Vagina (tissue), 2 donors: ENCODE results near the gene MMP24OS.

Experiments used
- CTCF ChIP-seq, 3 experiments: fragments of 450-650 bp in 2 of 3; fragments of 200-600 bp in 1 of 3; sonication (generic) in 1 of 3; IDR thresholded peaks; one replicate each; pipeline ENCODE4 v1.5.1; 2017 to 2019; ENCODE audit warnings: antibody characterized with exemption in 3 of 3, mild to moderate bottlenecking in 2 of 3, moderate library complexity in 2 of 3
- POLR2A ChIP-seq, 2 donors: fragments of 450-650 bp; IDR thresholded peaks; one replicate each; pipeline ENCODE4 v1.6.1; 2017; ENCODE audit warnings: antibody characterized with exemption in 2 of 2, mild to moderate bottlenecking in 2 of 2, moderate library complexity in 2 of 2
- POLR2AphosphoS5 ChIP-seq, 2 donors: sonication (generic); formaldehyde crosslinking; IDR thresholded peaks; one replicate each; pipeline ENCODE4 v1.9.0; 2017; ENCODE audit warnings: antibody characterized with exemption in 2 of 2, mild to moderate bottlenecking in 2 of 2, low read depth in 1 of 2; ENCODE audit not compliant: insufficient read depth in 1 of 2

DNA sequence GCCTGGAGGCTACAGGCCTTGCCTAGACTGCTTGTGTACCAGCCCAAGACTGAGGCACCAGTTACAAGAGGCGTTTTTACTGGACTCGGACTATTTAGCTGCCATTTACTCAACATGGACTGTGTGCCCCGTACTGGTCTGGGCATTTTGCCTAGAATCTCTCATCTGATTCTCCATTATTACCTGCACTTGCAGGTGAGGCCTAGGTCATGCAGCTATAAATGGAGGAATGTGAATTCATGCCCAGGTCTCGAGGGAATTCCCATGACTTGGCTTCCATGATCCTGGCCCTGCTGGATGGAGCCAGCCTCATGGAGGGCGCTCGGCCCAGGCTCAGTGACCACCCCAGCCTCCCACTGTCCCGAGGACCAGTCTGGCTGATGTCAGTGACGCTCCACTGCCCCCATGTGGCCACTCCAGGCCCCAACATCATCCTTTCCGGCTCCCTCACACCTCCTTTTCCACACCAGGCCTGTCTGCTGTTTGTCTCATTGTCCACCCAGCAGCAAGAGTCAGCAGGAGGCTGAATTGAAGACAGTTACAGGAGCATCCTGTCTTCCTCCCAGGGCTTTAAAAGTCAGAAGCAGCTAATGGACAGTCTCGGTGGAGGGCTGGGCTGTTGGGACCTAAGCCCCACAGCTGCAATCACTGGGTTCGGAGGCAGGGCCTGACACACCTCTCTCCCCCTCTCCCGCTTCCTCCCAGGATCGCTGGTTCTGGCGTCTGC lies 8.7 kb downstream of the MMP24OS start:
- no peak for TF ChIP-seq POLR2A (IDR thresholded peaks at IDR 0.05)
- peak; percentile 7 to 64 (median 37) for TF ChIP-seq CTCF (IDR thresholded peaks at IDR 0.05)
- TF ChIP-seq POLR2AphosphoS5 (IDR thresholded peaks at IDR 0.05; ENCODE audit: insufficient read depth in 1 of 2, low read depth in 1 of 2): no peak
